Measurements from ENCODE around the gene CFAP54.
"Not testable (repeated sequence)": the region's sequence is repeated elsewhere in the genome, so short reads cannot be mapped to it uniquely, and the experiment has no call there.

Gene CFAP54

GRCh38 chr12:96489392-96490056 lies at the start of gene CFAP54:
Gene CFAP54, plus strand, starts transcription at chr12:96489577. Its CDS starts 33 bp downstream, at chr12:96489610.
- DNase-seq: peak; percentile 98

GRCh38 chr12:96441816-96442215 lies 47.6 kb upstream of the CFAP54 start:
- DNase-seq: no peak

GRCh38 chr12:96442906-96443305 lies 46.5 kb upstream of the CFAP54 start:
- DNase-seq: no peak

GRCh38 chr12:96444399-96444798 lies 45.0 kb upstream of the CFAP54 start:
- no peak for DNase-seq

- peak; percentile 75 for DNase-seq
Measured at GRCh38 chr12:96445691-96446583, 43.4 kb upstream of the CFAP54 start.

GRCh38 chr12:96447256-96447655 lies 42.1 kb upstream of the CFAP54 start:
- no peak for DNase-seq

- DNase-seq: no peak
Measured at GRCh38 chr12:96448300-96448699, 41.1 kb upstream of the CFAP54 start.

GRCh38 chr12:96452261-96452922 lies 37.0 kb upstream of the CFAP54 start:
- no peak for DNase-seq

- no peak for DNase-seq
Measured at GRCh38 chr12:96454396-96454795, 35.0 kb upstream of the CFAP54 start.

GRCh38 chr12:96456265-96456974 lies 33.0 kb upstream of the CFAP54 start:
- no peak for DNase-seq

- DNase-seq: no peak
Measured at GRCh38 chr12:96457191-96457930, 32.0 kb upstream of the CFAP54 start.

- DNase-seq: not testable (repeated sequence)
Measured at GRCh38 chr12:96459281-96459680, 30.1 kb upstream of the CFAP54 start.

- no peak for DNase-seq
Measured at GRCh38 chr12:96462571-96463280, 26.7 kb upstream of the CFAP54 start.

- DNase-seq: no peak
Measured at GRCh38 chr12:96465896-96466295, 23.5 kb upstream of the CFAP54 start.

GRCh38 chr12:96466939-96467751 lies 22.2 kb upstream of the CFAP54 start:
- DNase-seq: no peak

GRCh38 chr12:96471368-96472050 lies 17.9 kb upstream of the CFAP54 start:
- no peak for DNase-seq

GRCh38 chr12:96472384-96472783 lies 17.0 kb upstream of the CFAP54 start:
- no peak for DNase-seq

GRCh38 chr12:96473394-96474093 lies 15.8 kb upstream of the CFAP54 start:
- no peak for DNase-seq

- DNase-seq: no peak
Measured at GRCh38 chr12:96474206-96474605, 15.2 kb upstream of the CFAP54 start.
